K562 (cell line): ENCODE measurements around the gene AIFM3. TPM values are rescaled to one million over a fixed set of nuclear protein-coding genes. Genes with fewer than 3 reads are reported as not detected.

Experiments used
- E2F8 ChIP-seq: fragments of 450-650 bp; IDR thresholded peaks from 2 replicates; pipeline ENCODE4 v1.7.1; 2018; ENCODE audit warnings: mild to moderate bottlenecking, low read depth; ENCODE audit not compliant: partially characterized antibody
- KLF16 ChIP-seq: IDR thresholded peaks from 2 replicates; pipeline ENCODE4 v1.6.1; 2016; ENCODE audit warnings: antibody characterized with exemption
- MLX ChIP-seq, 2 experiments: fragments of 450-650 bp in 1 of 2; sonication (generic) in 1 of 2; formaldehyde crosslinking; conservative IDR thresholded peaks; 2 replicates each; pipeline versions ENCODE4 v1.4.0 to v1.8.1; 2020 to 2022; ENCODE audit warnings: mild to moderate bottlenecking in 1 of 2, missing genetic modification reagents in 1 of 2
- NCOA4 ChIP-seq: fragments of 450-650 bp; IDR thresholded peaks from 2 replicates; pipeline ENCODE4 v1.6.1; 2018; ENCODE audit warnings: mild to moderate bottlenecking; ENCODE audit not compliant: partially characterized antibody
- NELFE ChIP-seq: IDR thresholded peaks from 2 replicates; pipeline ENCODE4 v1.6.1; 2011; ENCODE audit warnings: mild to moderate bottlenecking; ENCODE audit not compliant: insufficient read depth, insufficient read length
- NKRF ChIP-seq: fragments of 450-650 bp; IDR thresholded peaks from 2 replicates; pipeline ENCODE4 v1.6.1; 2016; ENCODE audit warnings: borderline replicate concordance
- PRPF4 ChIP-seq: fragments of 200-400 bp; formaldehyde crosslinking; IDR thresholded peaks from one replicate; pipeline ENCODE4 v1.6.1; 2017; ENCODE audit warnings: low read length, low read depth, mild to moderate bottlenecking; ENCODE audit not compliant: insufficient read depth, poor library complexity, severe bottlenecking
- TOE1 ChIP-seq, 2 experiments: fragments of 450-650 bp in 1 of 2; sonication (generic) in 1 of 2; formaldehyde crosslinking in 1 of 2; IDR thresholded peaks; 2 replicates each; pipeline versions ENCODE4 v1.7.1 to v1.8.0; 2016 to 2022; ENCODE audit warnings: borderline replicate concordance in 2 of 2, mild to moderate bottlenecking in 2 of 2, antibody characterized with exemption in 1 of 2, inconsistent platforms in 1 of 2, low read depth in 1 of 2, missing genetic modification reagents in 1 of 2, moderate library complexity in 1 of 2
- ZBTB11 ChIP-seq, 3 experiments: fragments of 200-800 bp in 1 of 3; fragments of 250-450 bp in 1 of 3; fragments of 450-650 bp in 1 of 3; sonication (Bioruptor Pico) in 1 of 3; sonication (Bioruptor generic) in 1 of 3; formaldehyde crosslinking in 1 of 3; IDR thresholded peaks; 2 replicates each; pipeline versions ENCODE4 v1.6.1 to v1.8.0; 2016 to 2022; ENCODE audit warnings: mild to moderate bottlenecking in 2 of 3, missing genetic modification characterization in 2 of 3, missing compliant biosample characterization in 1 of 3, moderate library complexity in 1 of 3
- ZBTB5 ChIP-seq: fragments of 450-650 bp; IDR thresholded peaks from 2 replicates; pipeline ENCODE4 v1.6.1; 2017; ENCODE audit warnings: antibody characterized with exemption
- ZFP30 ChIP-seq: fragments of 250-450 bp; sonication (Bioruptor Pico); IDR thresholded peaks from 2 replicates; pipeline ENCODE4 v1.8.0; 2022; ENCODE audit warnings: moderate library complexity, mild to moderate bottlenecking, inconsistent platforms, borderline replicate concordance
- ZNF121 ChIP-seq: sonication (generic); formaldehyde crosslinking; conservative IDR thresholded peaks from 2 replicates; pipeline ENCODE4 v1.8.0; 2022; ENCODE audit warnings: missing genetic modification reagents
- ZNF124 ChIP-seq: sonication (generic); formaldehyde crosslinking; IDR thresholded peaks from 2 replicates; pipeline ENCODE4 v1.8.1; 2022; ENCODE audit warnings: missing genetic modification reagents
- polyA plus RNA-seq, 8 experiments: library from polyadenylated mRNA; depleted of rRNA in 4 of 8; stranded (reverse) in 5 of 8; unstranded in 3 of 8; fragments of >200 nt; fragmentation: Nextera tagmentation in 2 of 8; fragmentation: Illumina TruSeq in 1 of 8; extraction: Ambion mirVana in 2 of 8; extraction: Trizol in 1 of 8; gene quantifications; 2 replicates each; pipeline versions ENCODE4 v1.2.1 to v1.2.3, GENCODE V29; 2011 to 2014; ENCODE audit warnings: inconsistent platforms in 1 of 8, missing spikeins in 1 of 8
- total RNA-seq, 7 experiments: library from RNA; depleted of rRNA in 6 of 7; stranded (reverse); fragments of >200 nt in 6 of 7; fragmentation: Illumina TruSeq in 2 of 7; extraction: Trizol in 2 of 7; gene quantifications; 2 replicates each; pipeline versions ENCODE4 v1.2.1 to v1.2.3, GENCODE V29; 2011 to 2021; ENCODE audit warnings: low replicate concordance in 1 of 7

AIFM3 gene
- total and polyA plus RNA-seq, 9 of the 15 experiments (the other 6 are each of a cell fraction or from before 2014, with no cell fraction given) = 0.03 to 0.20 (median 0.07) TPM; not detected in 1

GRCh38 chr22:20993304-20994127 lies 26.5 kb downstream of the AIFM3 start (continued):
- TF ChIP-seq TOE1 (IDR thresholded peaks at IDR 0.05; ENCODE audit: borderline replicate concordance) = no peak
- TF ChIP-seq TOE1 (CRISPR knock-in tag; IDR thresholded peaks at IDR 0.05; ENCODE audit: borderline replicate concordance, low read depth) = no peak
- TF ChIP-seq ZFP30 = 0 out of 2 replicates have a peak, but pooled peaks have one; percentile 30
- no peak for TF ChIP-seq E2F8
- TF ChIP-seq ZBTB11 (CRISPR knock-in tag; IDR thresholded peaks at IDR 0.05) = 0 out of 6 replicates have a peak, but pooled peaks of 1 of the 3 experiments have one; percentile 3
- no peak for TF ChIP-seq ZNF121
- TF ChIP-seq NELFE = no peak
- no peak for TF ChIP-seq MLX (CRISPR knock-in tag; conservative IDR thresholded peaks at IDR 0.05)
- TF ChIP-seq ZNF124 (CRISPR knock-in tag) = no peak
- no peak for TF ChIP-seq KLF16
- no peak for TF ChIP-seq NCOA4
- no peak for TF ChIP-seq PRPF4
- no peak for TF ChIP-seq NKRF
- no peak for TF ChIP-seq ZBTB5
